CD4-positive, alpha-beta memory T cell (primary cell): ENCODE results near the gene KCTD13. TPM values are rescaled to one million over a fixed set of nuclear protein-coding genes. Genes with fewer than 3 reads are reported as not detected.
"Not testable (repeated sequence)": the region's sequence is repeated elsewhere in the genome, so short reads cannot be mapped to it uniquely, and the experiment has no call there.

Experiments used
- CTCF ChIA-PET: fragments of 350-600 bp; sonication (Branson Sonifier 250); formaldehyde crosslinking; loops from one replicate; lab custom pipeline; 2021; ENCODE audit warnings: inconsistent platforms; ENCODE audit not compliant: partially characterized antibody; lab: Charles Lee
- POLR2A ChIA-PET: fragments of 350-600 bp; sonication (Branson Sonifier 250); formaldehyde crosslinking; loops from one replicate; lab custom pipeline; 2021; ENCODE audit not compliant: partially characterized antibody; lab: Charles Lee
- DNase-seq, 5 donors: peaks; one replicate each; pipeline versions ENCODE4 v3.0.0 to v3.0.0-alpha.2; 2020 to 2022; ENCODE audit warnings: mixed read lengths in 1 of 5
- H3K27ac ChIP-seq: one replicate; pipeline ENCODE4 v1.7.0; 2013; ENCODE audit warnings: low read depth, low read length
- H3K27me3 ChIP-seq: 2 replicates; pipeline ENCODE4 v1.7.0; 2013; ENCODE audit warnings: mild to moderate bottlenecking, low read length, moderate library complexity; ENCODE audit not compliant: insufficient read depth
- H3K36me3 ChIP-seq: 2 replicates; pipeline ENCODE4 v1.7.0; 2013; ENCODE audit warnings: mild to moderate bottlenecking, low read length, moderate library complexity; ENCODE audit not compliant: insufficient read depth
- H3K4me1 ChIP-seq: 2 replicates; pipeline ENCODE4 v1.7.0; 2013; ENCODE audit warnings: mild to moderate bottlenecking, low read length, moderate library complexity; ENCODE audit not compliant: insufficient read depth
- H3K4me3 ChIP-seq, 2 donors: one replicate each; pipeline ENCODE4 v1.7.0; 2013; ENCODE audit warnings: low read length in 2 of 2, mild to moderate bottlenecking in 1 of 2
- H3K9me3 ChIP-seq, 2 donors: one replicate each; pipeline ENCODE4 v1.7.0; 2013; ENCODE audit warnings: low read length in 2 of 2, control low read depth in 1 of 2; ENCODE audit not compliant: control insufficient read depth in 1 of 2
- H3K27ac Mint-ChIP-seq, 7 donors: one replicate each; pipeline ENCODE4 v1.8.0; 2020 to 2021; ENCODE audit warnings: mixed read lengths in 7 of 7, mild to moderate bottlenecking in 6 of 7, inconsistent platforms in 3 of 7, moderate library complexity in 3 of 7
- H3K27me3 Mint-ChIP-seq, 2 donors: one replicate each; pipeline ENCODE4 v1.8.0; 2020 to 2021; ENCODE audit warnings: mixed read lengths in 2 of 2
- H3K36me3 Mint-ChIP-seq, 2 donors: one replicate each; pipeline ENCODE4 v1.8.0; 2020 to 2021; ENCODE audit warnings: mixed read lengths in 2 of 2, inconsistent platforms in 1 of 2, mild to moderate bottlenecking in 1 of 2
- H3K4me1 Mint-ChIP-seq, 4 donors: one replicate each; pipeline ENCODE4 v1.8.0; 2020 to 2021; ENCODE audit warnings: mixed read lengths in 4 of 4, mild to moderate bottlenecking in 1 of 4
- H3K4me3 Mint-ChIP-seq, 8 donors: one replicate each; pipeline ENCODE4 v1.8.0; 2020 to 2021; ENCODE audit warnings: mixed read lengths in 8 of 8, mild to moderate bottlenecking in 7 of 8, moderate library complexity in 6 of 8, inconsistent platforms in 3 of 8
- H3K9me3 Mint-ChIP-seq, 8 donors: one replicate each; pipeline ENCODE4 v1.8.0; 2020 to 2021; ENCODE audit warnings: mixed read lengths in 8 of 8, mild to moderate bottlenecking in 5 of 8, inconsistent platforms in 3 of 8, moderate library complexity in 1 of 8
- intact Hi-C: fragments of 100-400 bp; cut with micrococcal nuclease; formaldehyde crosslinking; loops from one replicate; pipeline ENCODE4 v1.15.1; 2023
- polyA plus RNA-seq, 2 donors: library from polyadenylated mRNA; unstranded; fragments of 300-500 nt; fragmentation: Illumina TruSeq; gene quantifications; one replicate each; pipeline ENCODE4 v1.2.3, GENCODE V29; 2021
- total RNA-seq, 2 experiments: library from RNA; stranded (reverse); gene quantifications; one replicate each; pipeline ENCODE4 v1.2.3, GENCODE V29; 2021

KCTD13 gene
- total and polyA plus RNA-seq, 4 experiments from 2014 or later = 6.0 to 87.3 (median 51.0) TPM

GRCh38 chr16:29875206-29875605 lies 50.8 kb downstream of the KCTD13 start:
- Mint-ChIP-seq H3K4me1 (peaks cover 3 to 21% (median 14%) of the 10 kb centered on the region in 4 donors), H3K4me3 (no peak overlapping the region), H3K36me3 (no peaks in the 10 kb centered on the region), H3K27ac (no peak overlapping the region), H3K9me3 (peaks cover 0 to 1% (median 0%) of the 10 kb centered on the region in 8 donors), H3K27me3 (peaks cover 9 to 20% of the 10 kb centered on the region in 2 donors)
- H3K36me3 ChIP-seq = no peaks in the 10 kb centered on the region
- H3K27me3 ChIP-seq = peaks cover 8% of the 10 kb centered on the region
- CTCF ChIA-PET = no interaction called here
- H3K4me3 ChIP-seq = no peak overlapping the region
- H3K27ac ChIP-seq = no peak overlapping the region
- peaks cover 14% of the 10 kb centered on the region for H3K4me1 ChIP-seq
- intact Hi-C loops = no loop called here
- POLR2A ChIA-PET = no interaction called here
- DNase-seq = no peak
- no peaks in the 10 kb centered on the region for H3K9me3 ChIP-seq

DNA sequence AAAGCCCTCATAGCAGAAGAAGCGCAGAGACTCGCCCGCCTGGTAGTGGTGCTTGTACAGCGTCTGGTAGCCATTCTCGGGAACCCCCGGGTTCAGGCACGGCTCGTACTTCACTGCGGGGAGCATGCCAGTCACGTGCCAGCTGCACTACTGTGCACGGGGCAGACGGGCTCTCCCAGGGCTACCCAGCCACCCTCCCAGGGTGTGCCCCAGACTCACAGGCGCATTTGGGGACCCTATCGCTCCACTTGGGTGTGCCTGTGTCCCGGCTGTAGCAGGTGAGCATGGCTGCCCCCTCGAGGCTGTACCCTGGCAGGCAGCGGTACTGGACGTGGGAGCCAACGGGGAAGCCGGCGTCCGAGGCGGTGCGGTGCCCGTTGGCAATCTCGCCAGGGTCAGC lies 52.7 kb downstream of the KCTD13 start:
- Histone ChIP-seq H3K27me3 (peaks cover 8% of the 10 kb centered on the region), H3K36me3 (no peaks in the 10 kb centered on the region), H3K9me3 (no peaks in the 10 kb centered on the region), H3K4me1 (peaks cover 14% of the 10 kb centered on the region), H3K27ac (no peak overlapping the region), H3K4me3 (no peak overlapping the region)
- Mint-ChIP-seq H3K27ac (no peak overlapping the region), H3K9me3 (peaks cover 0 to 1% (median 0%) of the 10 kb centered on the region in 8 donors), H3K4me1 (peaks cover 3 to 21% (median 14%) of the 10 kb centered on the region in 4 donors), H3K4me3 (no peak overlapping the region), H3K36me3 (no peaks in the 10 kb centered on the region), H3K27me3 (peaks cover 7 to 17% of the 10 kb centered on the region in 2 donors)
- ChIA-PET CTCF (no interaction called here), POLR2A (no interaction called here)
- no peak for DNase-seq
- intact Hi-C loops = no loop called here

GRCh38 chr16:29871822-29872546 lies 54.0 kb downstream of the KCTD13 start:
- CTCF ChIA-PET = no interaction called here
- Histone ChIP-seq H3K9me3 (no peaks in the 10 kb centered on the region), H3K4me1 (peaks cover 5% of the 10 kb centered on the region), H3K27ac (no peak overlapping the region), H3K36me3 (no peaks in the 10 kb centered on the region), H3K27me3 (no peaks in the 10 kb centered on the region), H3K4me3 (no peak overlapping the region)
- DNase-seq = no peak
- Mint-ChIP-seq H3K27me3 (peaks cover 0 to 8% of the 10 kb centered on the region in 2 donors), H3K9me3 (no peaks in the 10 kb centered on the region), H3K27ac (no peak overlapping the region), H3K4me3 (no peak overlapping the region), H3K4me1 (peaks cover 0 to 9% (median 5%) of the 10 kb centered on the region in 4 donors), H3K36me3 (no peaks in the 10 kb centered on the region)
- intact Hi-C loops = no loop called here
- POLR2A ChIA-PET = interaction anchor here (1.0 kb wide), 1 partner anchor 8 kb away, joined by 3 read pairs; no protein-coding TSS in a partner anchor

- intact Hi-C loops, H3K36me3 ChIP-seq, H3K27me3 ChIP-seq, H3K27ac Mint-ChIP-seq, H3K4me1 ChIP-seq, H3K36me3 Mint-ChIP-seq, H3K27me3 Mint-ChIP-seq, H3K9me3 ChIP-seq, H3K9me3 Mint-ChIP-seq, DNase-seq, H3K27ac ChIP-seq, POLR2A ChIA-PET, H3K4me3 ChIP-seq, H3K4me1 Mint-ChIP-seq, H3K4me3 Mint-ChIP-seq: not testable (repeated sequence)
- CTCF ChIA-PET = interaction anchor here (1.5 kb wide), 1 partner anchor 83 kb away, joined by 3 read pairs; no protein-coding TSS in a partner anchor
Observed at GRCh38 chr16:29869067-29869466, 57.0 kb downstream of the KCTD13 start.

DNA sequence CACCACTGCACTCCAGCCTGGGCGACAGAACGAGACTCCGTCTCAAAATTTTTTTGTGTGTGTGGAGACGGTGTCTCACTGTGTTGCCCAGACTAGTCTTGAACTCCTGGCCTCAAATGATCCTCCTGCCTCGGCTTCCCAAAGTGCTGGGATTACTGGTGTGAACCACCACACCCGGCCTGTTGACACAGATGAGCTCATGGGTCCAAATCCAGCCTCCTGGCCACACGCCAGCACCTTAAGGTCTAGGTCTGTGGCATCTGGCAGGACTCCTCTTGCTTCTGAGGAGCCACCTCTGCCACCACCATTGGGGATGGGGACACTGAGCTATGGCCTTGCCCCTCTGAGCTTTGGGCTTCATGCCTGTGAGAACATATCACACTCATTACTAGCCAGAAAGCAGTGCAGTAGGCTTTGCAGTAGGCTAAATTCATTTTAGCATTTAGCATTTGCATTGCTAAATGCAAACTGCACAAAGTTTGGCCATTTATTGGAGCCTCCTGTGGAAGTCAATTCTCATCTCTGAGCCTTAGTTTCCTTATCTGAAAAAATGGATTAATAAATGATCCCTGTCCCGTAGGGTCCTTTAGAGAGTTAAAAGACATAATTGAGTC lies 57.5 kb downstream of the KCTD13 start:
- intact Hi-C loops = no loop called here
- H3K27ac Mint-ChIP-seq = no peak overlapping the region
- no peaks in the 10 kb centered on the region for H3K36me3 ChIP-seq
- H3K4me3 Mint-ChIP-seq = no peak overlapping the region
- H3K27me3 Mint-ChIP-seq = no peaks in the 10 kb centered on the region
- no peaks in the 10 kb centered on the region for H3K27me3 ChIP-seq
- H3K4me3 ChIP-seq = no peak overlapping the region
- no peak for DNase-seq
- no peaks in the 10 kb centered on the region for H3K9me3 Mint-ChIP-seq
- ChIA-PET POLR2A (no interaction called here), CTCF (interaction anchor here (0.9 to 1.5 kb wide), 2 partner anchors 12 to 83 kb away, joined by 3 read pairs; no protein-coding TSS in a partner anchor)
- peaks cover under 1 to 8% (median 2%) of the 10 kb centered on the region in 4 donors for H3K4me1 Mint-ChIP-seq
- peaks cover 4% of the 10 kb centered on the region for H3K4me1 ChIP-seq
- H3K27ac ChIP-seq = no peak overlapping the region
- H3K36me3 Mint-ChIP-seq = no peaks in the 10 kb centered on the region
- no peaks in the 10 kb centered on the region for H3K9me3 ChIP-seq

- peaks cover 12 to 23% of the 10 kb centered on the region in 2 donors for H3K36me3 Mint-ChIP-seq
- no peaks in the 10 kb centered on the region for H3K9me3 ChIP-seq
- peak overlapping the region in 1 of 7 donors; percentile 12 for H3K27ac Mint-ChIP-seq
- DNase-seq = peak in 1 of 5 donors; percentile 32
- H3K9me3 Mint-ChIP-seq = peaks cover 0 to 2% (median 0%) of the 10 kb centered on the region in 8 donors
- H3K4me1 Mint-ChIP-seq = peaks cover 4 to 34% (median 18%) of the 10 kb centered on the region in 4 donors
- no peak overlapping the region for H3K4me3 ChIP-seq
- H3K36me3 ChIP-seq = peaks cover 4% of the 10 kb centered on the region
- CTCF ChIA-PET = interaction anchor here (0.8 to 1.7 kb wide), 3 partner anchors 56 to 173 kb away, joined by 4 read pairs; no protein-coding TSS in a partner anchor
- no peak overlapping the region for H3K4me3 Mint-ChIP-seq
- H3K4me1 ChIP-seq = peaks cover 22% of the 10 kb centered on the region
- POLR2A ChIA-PET = interaction anchor here (0.7 to 3.0 kb wide), 6 partner anchors 36 to 168 kb away, joined by 3 to 18 read pairs (median 7); partner anchors contain the start of genes ASPHD1, HIRIP3, INO80E and MVP
- no peaks in the 10 kb centered on the region for H3K27me3 ChIP-seq
- H3K27me3 Mint-ChIP-seq = no peaks in the 10 kb centered on the region
- no peak overlapping the region for H3K27ac ChIP-seq
- intact Hi-C loops = loop anchor here (5.0 kb wide), 1 partner anchor 63 kb away; the partner anchor contains the start of gene KCTD13
Observed at GRCh38 chr16:29864205-29864604, 61.8 kb downstream of the KCTD13 start.

DNA sequence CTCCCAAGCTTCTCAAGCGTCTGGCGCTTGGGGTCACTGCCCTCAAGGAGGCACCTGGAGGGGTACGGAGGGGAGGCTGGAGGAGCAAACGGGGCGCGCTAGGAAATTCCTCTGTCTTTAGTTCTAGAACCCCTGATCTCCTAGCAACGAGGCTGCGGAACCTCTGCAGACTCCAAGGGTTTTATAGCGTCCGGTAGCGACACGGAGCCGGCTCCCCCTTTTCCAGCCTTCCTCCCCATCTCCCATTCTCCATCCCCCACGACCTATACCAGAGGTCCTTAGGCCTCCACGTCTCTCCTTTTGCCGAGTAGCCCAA lies 62.4 kb downstream of the KCTD13 start:
- H3K27ac ChIP-seq = peak overlapping the region; percentile 89

More for the DNA sequence above, 62.4 kb downstream of the KCTD13 start:
- peak overlapping the region; percentile 84 to 97 (median 94) for H3K4me3 Mint-ChIP-seq
- H3K4me3 ChIP-seq = peak overlapping the region in 1 of 2 donors; percentile 83
- H3K9me3 ChIP-seq = no peaks in the 10 kb centered on the region
- ChIA-PET POLR2A (interaction anchor here (0.6 to 3.0 kb wide), 20 partner anchors 8 to 200 kb away, joined by 3 to 18 read pairs (median 5); partner anchors contain the start of genes ASPHD1, HIRIP3, INO80E and KCTD13), CTCF (interaction anchor here (0.7 to 1.7 kb wide), 5 partner anchors 15 to 163 kb away, joined by 3 to 4 read pairs (median 4); no protein-coding TSS in a partner anchor)
- peaks cover 10% of the 10 kb centered on the region for H3K36me3 ChIP-seq
- no peaks in the 10 kb centered on the region for H3K27me3 Mint-ChIP-seq
- H3K27me3 ChIP-seq = no peaks in the 10 kb centered on the region
- H3K4me1 ChIP-seq = peaks cover 22% of the 10 kb centered on the region
- intact Hi-C loops = loop anchor here (1.0 to 5.0 kb wide), 7 partner anchors 13 to 158 kb away; partner anchors contain the start of genes ASPHD1, INO80E, KCTD13 and PAGR1
- no peak for DNase-seq
- H3K27ac Mint-ChIP-seq = peak overlapping the region; percentile 47 to 100 (median 98)
- H3K4me1 Mint-ChIP-seq = peaks cover 4 to 34% (median 18%) of the 10 kb centered on the region in 4 donors
- peaks cover 13 to 26% of the 10 kb centered on the region in 2 donors for H3K36me3 Mint-ChIP-seq
- peaks cover 0 to 2% (median 0%) of the 10 kb centered on the region in 8 donors for H3K9me3 Mint-ChIP-seq
